Measurements from ENCODE around the gene DTD1. TPM values are rescaled to one million over a fixed set of nuclear protein-coding genes. Genes with fewer than 3 reads are reported as not detected.

Gene DTD1
- total and polyA plus RNA-seq, 2 of the 13 experiments (the other 11 are each of a cell fraction or from before 2014, with no cell fraction given), result 41.2 to 79.3 TPM

GRCh38 chr20:18566892-18567738, 20.7 kb upstream of the DTD1 start, which contains the start of gene SMIM26 (continued):
- TF ChIP-seq TRAFD1 (CRISPR knock-in tag; IDR thresholded peaks at IDR 0.05; ENCODE audit: borderline replicate concordance), result no peak
- TF ChIP-seq ZNF672 (CRISPR knock-in tag; IDR thresholded peaks at IDR 0.05), result no peak
- TF ChIP-seq ZNF773 (CRISPR knock-in tag; IDR thresholded peaks at IDR 0.05; ENCODE audit: borderline replicate concordance), result peak; percentile 78; the same call in 1 of the 2 replicates
- TF ChIP-seq DMAP1 (CRISPR knock-in tag; IDR thresholded peaks at IDR 0.05), result peak; percentile 95
- TF ChIP-seq ATAD3A (CRISPR knock-in tag; IDR thresholded peaks at IDR 0.05), result peak; percentile 97
- no peak for TF ChIP-seq REXO4 (CRISPR knock-in tag; IDR thresholded peaks at IDR 0.05; ENCODE audit: borderline replicate concordance)
- peak; percentile 97 for TF ChIP-seq ERF (CRISPR knock-in tag; IDR thresholded peaks at IDR 0.05)
- peak; percentile 23; the same call in 1 of the 2 replicates for TF ChIP-seq TOPORS (CRISPR knock-in tag; IDR thresholded peaks at IDR 0.05)
- peak; percentile 90 for TF ChIP-seq ZNF558 (CRISPR knock-in tag; IDR thresholded peaks at IDR 0.05; ENCODE audit: borderline replicate concordance)
- TF ChIP-seq ATF7-NPFF (CRISPR knock-in tag; IDR thresholded peaks at IDR 0.05; ENCODE audit: low read depth), result peak; percentile 95
- TF ChIP-seq ZNF512 (CRISPR knock-in tag; IDR thresholded peaks at IDR 0.05), result no peak
- TF ChIP-seq ESRRA (CRISPR knock-in tag; IDR thresholded peaks at IDR 0.05; ENCODE audit: low read depth), result no peak
- peak; percentile 87 for TF ChIP-seq SAFB2 (CRISPR knock-in tag; IDR thresholded peaks at IDR 0.05; ENCODE audit: borderline replicate concordance, low read depth)
- peak; percentile 69; the same call in 1 of the 2 replicates for TF ChIP-seq E2F2 (CRISPR knock-in tag; IDR thresholded peaks at IDR 0.05; ENCODE audit: borderline replicate concordance)
- peak; percentile 98 for TF ChIP-seq HINFP (CRISPR knock-in tag; IDR thresholded peaks at IDR 0.05; ENCODE audit: low read depth)
- no peak for TF ChIP-seq PRPF4 (IDR thresholded peaks at IDR 0.05; ENCODE audit: low read depth, low read length, poor library complexity, severe bottlenecking)
- TF ChIP-seq SNAI1 (CRISPR knock-in tag; IDR thresholded peaks at IDR 0.05; ENCODE audit: borderline replicate concordance), result peak; percentile 97; the same call in 1 of the 2 replicates
- TF ChIP-seq ZNF703 (CRISPR knock-in tag; IDR thresholded peaks at IDR 0.05; ENCODE audit: borderline replicate concordance), result no peak
- 0 out of 2 replicates have a peak, but pooled peaks have one; percentile 65 for TF ChIP-seq PAX8 (CRISPR knock-in tag; IDR thresholded peaks at IDR 0.05; ENCODE audit: borderline replicate concordance)
- TF ChIP-seq ZNF713 (CRISPR knock-in tag; IDR thresholded peaks at IDR 0.05), result 0 out of 2 replicates have a peak, but pooled peaks have one; percentile 75
- TF ChIP-seq NFE2 (CRISPR knock-in tag; IDR thresholded peaks at IDR 0.05), result no peak
- TF ChIP-seq ATF3 (CRISPR knock-in tag; IDR thresholded peaks at IDR 0.05), result peak; percentile 57; the same call in 1 of the 2 replicates
- peak; percentile 90 for TF ChIP-seq KLF15 (CRISPR knock-in tag; IDR thresholded peaks at IDR 0.05; ENCODE audit: borderline replicate concordance)
